Mammary epithelial cell (primary cell): Measurements from ENCODE around the gene HOXC13.

ENCODE experiments used
- CTCF ChIP-seq, 2 donors: IDR thresholded peaks in 1 of 2; conservative IDR thresholded peaks in 1 of 2; 2 replicates each; pipeline ENCODE4 v1.5.1; 2011 to 2012; ENCODE audit warnings: inconsistent platforms in 2 of 2, low read length in 2 of 2, mild to moderate bottlenecking in 2 of 2, control low read depth in 1 of 2, low read depth in 1 of 2; ENCODE audit not compliant: insufficient read depth in 1 of 2; ENCODE audit errors: extremely low read depth in 1 of 2
- EZH2 ChIP-seq: IDR thresholded peaks from 2 replicates; pipeline ENCODE4 v1.6.1; 2012; ENCODE audit warnings: low read length, inconsistent platforms, borderline replicate concordance

GRCh38 chr12:53937099-53937498 is 1.5 kb upstream of the HOXC13 start:
- no peak for TF ChIP-seq CTCF (conservative IDR thresholded peaks at IDR 0.05 in 1 of 2, IDR thresholded peaks at IDR 0.05 in 1 of 2; ENCODE audit: extremely low read depth in 1 of 2, insufficient read depth in 1 of 2, low read depth in 1 of 2, low read length in 2 of 2)
- no peak for TF ChIP-seq EZH2
